COLO829 (cell line): ENCODE results near the gene SLC10A3.

Experiments
- DNase-seq: peaks from one replicate; pipeline ENCODE4 v3.0.0; 2012; ENCODE audit warnings: low spot score

The SLC10A3 gene

GRCh38 chrX:154463611-154464220 is 26.7 kb downstream of the SLC10A3 start:
- DNase-seq = no peak

- no peak for DNase-seq
These were observed 28.0 kb downstream of the SLC10A3 start for GRCh38 chrX:154462396-154462795.

GRCh38 chrX:154460326-154460725 is 30.1 kb downstream of the SLC10A3 start:
- no peak for DNase-seq

GRCh38 chrX:154459832-154460231 is 30.6 kb downstream of the SLC10A3 start:
- no peak for DNase-seq

GRCh38 chrX:154458954-154459778 is 31.3 kb downstream of the SLC10A3 start:
- no peak for DNase-seq

- DNase-seq = no peak
These were observed 32.1 kb downstream of the SLC10A3 start, which contains the start of gene PLXNA3 for GRCh38 chrX:154458116-154458953. TSS of gene PLXNA3 (plus strand) at chrX:154458281. CDS start at chrX:154460184, 1,903 bp downstream.

GRCh38 chrX:154457491-154458115 is 32.8 kb downstream of the SLC10A3 start:
- no peak for DNase-seq

- no peak for DNase-seq
These were observed 37.6 kb downstream of the SLC10A3 start for GRCh38 chrX:154452823-154453222.

- DNase-seq = no peak
These were observed 40.1 kb downstream of the SLC10A3 start for GRCh38 chrX:154450312-154450711.

GRCh38 chrX:154449618-154450017 is 40.8 kb downstream of the SLC10A3 start:
- no peak for DNase-seq

GRCh38 chrX:154448484-154448883 is 41.9 kb downstream of the SLC10A3 start:
- no peak for DNase-seq

GRCh38 chrX:154446430-154446829 is 44.0 kb downstream of the SLC10A3 start:
- DNase-seq = no peak

- DNase-seq = no peak
These were observed 44.7 kb downstream of the SLC10A3 start for GRCh38 chrX:154445776-154446175.

- DNase-seq = no peak
These were observed 45.6 kb downstream of the SLC10A3 start for GRCh38 chrX:154444755-154445246.

GRCh38 chrX:154443992-154444754 is 46.3 kb downstream of the SLC10A3 start, which contains the start of gene FAM50A:
TSS of gene FAM50A (plus strand) at chrX:154444141. CDS start at chrX:154444236, 95 bp downstream.
- DNase-seq = peak; percentile 76

- no peak for DNase-seq
These were observed 46.9 kb downstream of the SLC10A3 start for GRCh38 chrX:154443479-154443910.

- DNase-seq = no peak
These were observed 48.3 kb downstream of the SLC10A3 start for GRCh38 chrX:154441984-154442707.

GRCh38 chrX:154441564-154441963 is 48.9 kb downstream of the SLC10A3 start:
- DNase-seq = no peak

- DNase-seq = no peak
These were observed 49.6 kb downstream of the SLC10A3 start for GRCh38 chrX:154440623-154441357.

- DNase-seq = no peak
These were observed 50.6 kb downstream of the SLC10A3 start for GRCh38 chrX:154439841-154440240.
